Stimulated activated memory B cell treated with anti-CD40 and anti-IgM and Interleukin-4, amounts not matched to agents 10 μg/mL and 1 μg/mL and 100 μg/mL, for 72 hours (primary cell): Measurements from ENCODE around the gene FAM168B.

Source experiments
- ATAC-seq: fragments of 150-1000 bp; cut with Tn5 transposase; 2 replicates; pipeline ENCODE4 v1.10.0; 2021
- H3K27ac Mint-ChIP-seq: one replicate; pipeline ENCODE4 v1.8.0; 2022; ENCODE audit warnings: mild to moderate bottlenecking, mixed read lengths
- H3K27me3 Mint-ChIP-seq: one replicate; pipeline ENCODE4 v1.8.0; 2022; ENCODE audit warnings: mixed read lengths
- H3K36me3 Mint-ChIP-seq: one replicate; pipeline ENCODE4 v1.8.0; 2022; ENCODE audit warnings: mixed read lengths
- H3K4me1 Mint-ChIP-seq: one replicate; pipeline ENCODE4 v1.8.0; 2022; ENCODE audit warnings: mixed read lengths
- H3K4me3 Mint-ChIP-seq: one replicate; pipeline ENCODE4 v1.8.0; 2022; ENCODE audit warnings: mild to moderate bottlenecking, moderate library complexity, mixed read lengths
- H3K9me3 Mint-ChIP-seq: one replicate; pipeline ENCODE4 v1.8.0; 2022; ENCODE audit warnings: mixed read lengths

FAM168B gene

GRCh38 chr2:131009713-131010475, 83.4 kb downstream of the FAM168B start:
- Mint-ChIP-seq H3K4me1 (no peaks in the 10 kb centered on the region), H3K9me3 (no peaks in the 10 kb centered on the region), H3K27ac (no peak overlapping the region), H3K27me3 (peaks cover 55% of the 10 kb centered on the region), H3K4me3 (no peak overlapping the region), H3K36me3 (no peaks in the 10 kb centered on the region)
- ATAC-seq, result no peak

DNA sequence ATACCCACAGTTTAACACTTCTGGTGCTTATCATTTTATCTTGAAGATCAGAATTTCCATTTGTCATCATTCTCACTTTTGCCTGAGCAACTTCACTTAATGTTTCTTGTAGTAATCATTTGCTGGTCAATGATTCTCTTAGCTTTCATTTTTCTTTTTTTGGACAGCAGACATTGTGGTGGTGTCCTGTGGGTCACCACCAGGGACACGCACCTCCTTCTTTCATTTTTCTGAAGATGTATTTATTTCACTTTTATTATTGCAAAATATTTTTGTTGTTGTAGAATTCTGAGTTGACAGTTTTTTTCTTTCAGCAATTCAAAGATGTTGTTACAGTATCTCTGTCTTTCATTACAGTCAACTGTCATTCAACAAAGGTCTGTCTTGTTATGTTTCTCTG, 84.3 kb downstream of the FAM168B start:
- Mint-ChIP-seq H3K4me1 (no peaks in the 10 kb centered on the region), H3K36me3 (no peaks in the 10 kb centered on the region), H3K4me3 (no peak overlapping the region), H3K9me3 (no peaks in the 10 kb centered on the region), H3K27me3 (peaks cover 58% of the 10 kb centered on the region), H3K27ac (no peak overlapping the region)
- ATAC-seq, result no peak

DNA sequence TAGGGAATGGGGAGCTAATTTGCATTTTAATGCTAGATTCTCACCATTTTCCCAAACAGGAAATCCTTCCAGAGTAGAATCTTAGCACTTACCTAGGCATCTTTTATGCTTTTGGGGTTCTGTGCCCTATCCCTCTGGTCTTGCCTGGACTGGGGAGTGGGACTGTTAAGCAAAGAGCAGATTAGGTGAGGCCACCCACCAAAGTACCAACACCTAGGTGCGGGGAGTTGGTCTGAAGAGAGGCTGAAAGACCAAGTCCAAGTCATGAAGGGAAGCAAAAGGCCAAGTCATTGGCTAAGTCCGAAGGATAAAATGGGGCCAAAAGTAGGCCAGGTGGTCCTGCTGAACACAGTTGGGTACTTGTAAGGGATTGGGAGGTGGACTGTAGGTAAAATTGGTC, 86.7 kb downstream of the FAM168B start:
- Mint-ChIP-seq H3K4me3 (no peak overlapping the region), H3K27me3 (peaks cover 65% of the 10 kb centered on the region), H3K9me3 (no peaks in the 10 kb centered on the region), H3K36me3 (no peaks in the 10 kb centered on the region), H3K27ac (no peak overlapping the region), H3K4me1 (no peaks in the 10 kb centered on the region)
- no peak for ATAC-seq

- Mint-ChIP-seq H3K9me3 (no peaks in the 10 kb centered on the region), H3K27ac (no peak overlapping the region), H3K36me3 (no peaks in the 10 kb centered on the region), H3K4me3 (no peak overlapping the region), H3K27me3 (peaks cover 66% of the 10 kb centered on the region), H3K4me1 (no peaks in the 10 kb centered on the region)
- peak; percentile 50 for ATAC-seq
Measured at GRCh38 chr2:131005216-131005935, 87.9 kb downstream of the FAM168B start.

DNA sequence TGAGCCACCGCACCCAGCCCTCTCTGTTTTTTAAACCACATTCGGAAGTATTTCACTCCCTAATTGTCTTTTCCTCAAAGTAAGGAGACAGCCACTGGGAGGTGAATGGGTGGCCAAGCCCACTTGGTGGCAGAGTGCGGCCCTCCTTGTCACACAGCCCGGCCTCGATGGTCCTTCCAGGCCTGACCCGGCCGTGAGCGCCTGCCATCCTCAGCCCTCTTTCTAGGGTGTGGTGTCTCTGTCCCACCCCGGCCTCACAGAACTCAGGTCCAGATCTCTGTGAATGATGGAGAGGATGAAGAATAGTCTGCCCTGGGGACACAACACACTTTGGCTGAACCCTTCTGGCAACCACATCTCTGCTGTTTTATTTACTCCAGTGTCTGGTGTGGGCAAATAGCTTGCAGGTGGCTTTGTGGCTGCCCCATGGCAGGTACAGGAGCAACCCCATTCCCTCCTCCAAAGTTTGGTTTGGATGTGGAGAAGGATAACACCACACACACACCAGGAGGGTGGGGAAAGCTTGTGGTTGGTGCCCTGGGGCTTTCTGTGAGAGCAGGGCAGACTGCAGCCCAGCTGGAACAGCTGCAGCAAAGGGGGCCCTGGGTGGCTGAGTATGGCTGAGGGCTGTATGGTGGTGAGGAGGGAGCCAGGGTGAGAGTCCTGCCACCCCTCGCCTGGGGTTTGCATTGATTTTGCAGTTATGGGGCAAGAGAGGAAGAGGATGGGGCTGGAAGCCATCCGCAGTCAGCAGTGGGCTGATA, 88.6 kb downstream of the FAM168B start:
- no peaks in the 10 kb centered on the region for H3K9me3 Mint-ChIP-seq
- no peak overlapping the region for H3K4me3 Mint-ChIP-seq
- no peaks in the 10 kb centered on the region for H3K4me1 Mint-ChIP-seq
- ATAC-seq, result peak; percentile 26
- peaks cover 66% of the 10 kb centered on the region for H3K27me3 Mint-ChIP-seq
- H3K36me3 Mint-ChIP-seq, result no peaks in the 10 kb centered on the region
- H3K27ac Mint-ChIP-seq, result no peak overlapping the region

- no peak overlapping the region for H3K4me3 Mint-ChIP-seq
- peaks cover 45% of the 10 kb centered on the region for H3K27me3 Mint-ChIP-seq
- H3K4me1 Mint-ChIP-seq, result no peaks in the 10 kb centered on the region
- H3K36me3 Mint-ChIP-seq, result no peaks in the 10 kb centered on the region
- H3K9me3 Mint-ChIP-seq, result no peaks in the 10 kb centered on the region
- H3K27ac Mint-ChIP-seq, result no peak overlapping the region
- ATAC-seq, result no peak
Measured at GRCh38 chr2:130998561-130998960, 94.7 kb downstream of the FAM168B start.
